ENCODE results near the gene RIPOR3. TPM values are rescaled to one million over a fixed set of nuclear protein-coding genes. Genes with fewer than 3 reads are reported as not detected.

RIPOR3 gene
- total RNA-seq, 1 experiment from 2014 or later, result 0.46 TPM

DNA sequence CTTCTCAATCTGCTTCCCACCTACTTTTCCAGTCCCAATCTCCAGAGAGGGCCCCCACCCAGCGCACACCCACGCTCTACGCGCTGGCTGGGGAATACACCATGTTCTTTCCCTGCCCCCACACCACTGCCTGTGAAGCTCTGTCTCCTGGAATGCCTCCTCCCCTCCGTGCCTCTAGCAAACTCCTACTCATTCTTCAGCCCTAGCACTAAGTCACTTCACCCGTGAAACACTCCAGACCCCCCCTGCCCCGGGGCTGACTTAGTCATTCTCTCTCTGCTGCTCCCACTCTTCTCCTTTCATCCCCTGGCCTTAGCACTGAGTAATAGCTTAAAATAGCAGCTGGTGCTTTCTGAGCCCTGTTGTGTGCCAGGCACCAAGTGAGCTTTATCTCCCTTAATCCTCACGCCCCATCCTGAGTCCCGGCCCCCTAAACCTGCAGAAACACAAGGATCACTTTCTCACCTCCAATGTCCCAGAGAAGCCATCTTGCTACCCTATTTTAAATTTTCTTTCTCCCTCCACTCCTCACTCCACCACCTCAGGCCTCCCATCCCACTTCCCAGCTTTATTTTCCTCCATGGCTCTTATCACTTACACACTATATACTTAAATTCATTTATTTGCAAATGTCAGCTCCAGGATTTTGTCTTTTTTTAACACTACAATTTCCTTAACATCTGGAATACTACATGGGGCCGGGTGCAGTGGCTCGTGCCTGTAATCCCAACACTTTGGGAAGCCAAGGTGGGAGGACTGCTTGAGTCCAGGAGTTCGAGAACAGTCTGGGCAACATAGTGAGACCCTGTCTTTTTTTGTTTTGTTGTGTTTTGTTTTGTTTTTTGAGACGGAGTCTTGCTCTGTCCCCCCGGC lies 33.7 kb upstream of the RIPOR3 start:
- no peak overlapping the region for H3K4ac ChIP-seq (ENCODE audit: low read depth, low read length)
- no peaks in the 10 kb centered on the region for H3K9me3 ChIP-seq (ENCODE audit: control insufficient read depth, low read depth, low read length)
- no peak overlapping the region for H3K9ac ChIP-seq (ENCODE audit: extremely low read depth, insufficient read length, low read length)
- no peaks in the 10 kb centered on the region; a peak in 1 of 5 replicates for H3K9me3 Mint-ChIP-seq
- H3K23ac ChIP-seq (ENCODE audit: insufficient read length, low read depth, low read length), result no peak overlapping the region
- H4K8ac ChIP-seq (replicated peaks; ENCODE audit: insufficient read length, low read depth, low read length), result no peak overlapping the region
- H2BK12ac ChIP-seq (ENCODE audit: insufficient read length, low read depth, low read length), result peak overlapping the region; percentile 16
- no peak overlapping the region for H3K27ac ChIP-seq (ENCODE audit: insufficient read length, low read depth, low read length)
- no peak overlapping the region for H2BK5ac ChIP-seq (ENCODE audit: insufficient read length, low read length)
- H3K56ac ChIP-seq (ENCODE audit: insufficient read length, low read depth, low read length), result no peak overlapping the region
- H3K27me3 ChIP-seq (ENCODE audit: insufficient read depth, low read length), result no peaks in the 10 kb centered on the region
- H3T11ph ChIP-seq (ENCODE audit: low read length), result no peak overlapping the region
- no peaks in the 10 kb centered on the region for H3K27me3 Mint-ChIP-seq (ENCODE audit: low read depth)
- peaks cover 11% of the 10 kb centered on the region in 2 experiments for H3K4me1 Mint-ChIP-seq
- no peak overlapping the region for H2AK5ac ChIP-seq (ENCODE audit: insufficient read length, low read length)
- no peaks in the 10 kb centered on the region for H3K79me2 ChIP-seq (ENCODE audit: insufficient read depth, low read length)
- peaks cover under 1% of the 10 kb centered on the region for H3K23me2 ChIP-seq (ENCODE audit: insufficient read length, low read depth, low read length, poor library complexity, severe bottlenecking)
- peak overlapping the region; percentile 12 for H4K5ac ChIP-seq (ENCODE audit: insufficient read length, low read depth, low read length)
- H3K14ac ChIP-seq (ENCODE audit: insufficient read depth, low read length), result peak overlapping the region; percentile 78
- no peaks in the 10 kb centered on the region for H4K20me1 ChIP-seq (ENCODE audit: control insufficient read depth, insufficient read depth, insufficient read length)
- H3K4me1 ChIP-seq (ENCODE audit: insufficient read depth, low read length), result peaks cover 2% of the 10 kb centered on the region
- no CpG with 5 or more reads among the region's 14 CpGs for WGBS (ENCODE audit: extremely low coverage, insufficient read length, low lambda C conversion rate)
- peak overlapping the region; percentile 53 for H2AFZ ChIP-seq (ENCODE audit: low read length)
- H3K79me1 ChIP-seq (ENCODE audit: insufficient read depth, low read depth, low read length, poor library complexity, severe bottlenecking), result no peaks in the 10 kb centered on the region
- no peak overlapping the region for H4K91ac ChIP-seq (ENCODE audit: insufficient read length, low read depth, low read length)
- H3K18ac ChIP-seq (ENCODE audit: insufficient read length, low read depth, low read length), result peak overlapping the region; percentile 69
- H2BK15ac ChIP-seq (ENCODE audit: low read depth, low read length), result no peak overlapping the region
- TF ChIP-seq, protein P1, sequence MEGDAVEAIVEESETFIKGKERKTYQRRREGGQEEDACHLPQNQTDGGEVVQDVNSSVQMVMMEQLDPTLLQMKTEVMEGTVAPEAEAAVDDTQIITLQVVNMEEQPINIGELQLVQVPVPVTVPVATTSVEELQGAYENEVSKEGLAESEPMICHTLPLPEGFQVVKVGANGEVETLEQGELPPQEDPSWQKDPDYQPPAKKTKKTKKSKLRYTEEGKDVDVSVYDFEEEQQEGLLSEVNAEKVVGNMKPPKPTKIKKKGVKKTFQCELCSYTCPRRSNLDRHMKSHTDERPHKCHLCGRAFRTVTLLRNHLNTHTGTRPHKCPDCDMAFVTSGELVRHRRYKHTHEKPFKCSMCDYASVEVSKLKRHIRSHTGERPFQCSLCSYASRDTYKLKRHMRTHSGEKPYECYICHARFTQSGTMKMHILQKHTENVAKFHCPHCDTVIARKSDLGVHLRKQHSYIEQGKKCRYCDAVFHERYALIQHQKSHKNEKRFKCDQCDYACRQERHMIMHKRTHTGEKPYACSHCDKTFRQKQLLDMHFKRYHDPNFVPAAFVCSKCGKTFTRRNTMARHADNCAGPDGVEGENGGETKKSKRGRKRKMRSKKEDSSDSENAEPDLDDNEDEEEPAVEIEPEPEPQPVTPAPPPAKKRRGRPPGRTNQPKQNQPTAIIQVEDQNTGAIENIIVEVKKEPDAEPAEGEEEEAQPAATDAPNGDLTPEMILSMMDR (conservative IDR thresholded peaks at IDR 0.05), result no peak
- no peak overlapping the region; a peak in 1 of 5 replicates for H3K4me3 Mint-ChIP-seq
- H3K36me3 Mint-ChIP-seq (ENCODE audit: insufficient read depth in 1 of 3, low read depth in 3 of 3), result no peaks in the 10 kb centered on the region
- H2BK120ac ChIP-seq (ENCODE audit: low read depth, low read length, poor library complexity, severe bottlenecking), result no peak overlapping the region
- no peak overlapping the region for H3K4me2 ChIP-seq (ENCODE audit: insufficient read depth, insufficient read length, low read length)
- H3K27ac Mint-ChIP-seq, result no peak overlapping the region
- DNase-seq, result peak; percentile 36
- no peak overlapping the region for H2BK20ac ChIP-seq (ENCODE audit: low read depth, low read length, poor library complexity, severe bottlenecking)
